GM19324 (cell line): ENCODE results near the gene PEX11A.

ENCODE experiments used
- ATAC-seq: cut with Tn5 transposase; IDR thresholded peaks from one replicate; pipeline ENCODE4 v1.9.1; 2021; ENCODE audit warnings: mild to moderate bottlenecking, moderate library complexity; ENCODE audit not compliant: unreplicated experiment, low FRiP score

PEX11A gene

GRCh38 chr15:89677381-89677780 lies 13.2 kb downstream of the PEX11A start:
- ATAC-seq, result no peak

GRCh38 chr15:89675606-89676005 lies 14.9 kb downstream of the PEX11A start:
- ATAC-seq, result no peak

- no peak for ATAC-seq
Observed at GRCh38 chr15:89674526-89674925, 16.0 kb downstream of the PEX11A start.

- ATAC-seq, result no peak
Observed at GRCh38 chr15:89673165-89673512, 17.4 kb downstream of the PEX11A start.

GRCh38 chr15:89672221-89673164 lies 18.1 kb downstream of the PEX11A start:
- ATAC-seq, result no peak

GRCh38 chr15:89671687-89672086 lies 18.9 kb downstream of the PEX11A start:
- ATAC-seq, result no peak

- no peak for ATAC-seq
Observed at GRCh38 chr15:89670971-89671560, 19.5 kb downstream of the PEX11A start.

- no peak for ATAC-seq
Observed at GRCh38 chr15:89669941-89670340, 20.6 kb downstream of the PEX11A start.

- no peak for ATAC-seq
Observed at GRCh38 chr15:89669309-89669865, 21.2 kb downstream of the PEX11A start.

GRCh38 chr15:89668171-89668570 lies 22.4 kb downstream of the PEX11A start:
- no peak for ATAC-seq

GRCh38 chr15:89667706-89667960 lies 22.9 kb downstream of the PEX11A start:
- no peak for ATAC-seq

GRCh38 chr15:89666858-89667705 lies 23.5 kb downstream of the PEX11A start:
- ATAC-seq, result no peak

GRCh38 chr15:89666184-89666857 lies 24.2 kb downstream of the PEX11A start:
- ATAC-seq, result no peak

GRCh38 chr15:89665449-89666181 lies 24.9 kb downstream of the PEX11A start:
- ATAC-seq, result peak; percentile 51

- no peak for ATAC-seq
Observed at GRCh38 chr15:89664441-89665350, 25.9 kb downstream of the PEX11A start.

GRCh38 chr15:89662893-89663626 lies 27.5 kb downstream of the PEX11A start:
- ATAC-seq, result no peak

GRCh38 chr15:89660556-89660955 lies 30.0 kb downstream of the PEX11A start:
- ATAC-seq, result no peak

GRCh38 chr15:89659295-89659694 lies 31.3 kb downstream of the PEX11A start:
- ATAC-seq, result no peak
